AML-193 (cell line): ENCODE results near the gene EN2.

Experiments used
- DNase-seq, 2 experiments: peaks; one replicate each; lab custom pipeline; 2025; lab: John Stamatoyannopoulos, UW

Gene EN2

GRCh38 chr7:155509359-155509724 lies 51.4 kb downstream of the EN2 start:
- DNase-seq: no peak

GRCh38 chr7:155509725-155510551 lies 52.0 kb downstream of the EN2 start:
- DNase-seq: no peak

- DNase-seq: no peak
These were observed 53.2 kb downstream of the EN2 start for GRCh38 chr7:155510975-155511701.

- no peak for DNase-seq
These were observed 53.7 kb downstream of the EN2 start for GRCh38 chr7:155511702-155511996.

GRCh38 chr7:155512246-155512887 lies 54.4 kb downstream of the EN2 start:
- DNase-seq: no peak

- DNase-seq: no peak
These were observed 55.8 kb downstream of the EN2 start for GRCh38 chr7:155513543-155514285.

- DNase-seq: no peak
These were observed 56.4 kb downstream of the EN2 start for GRCh38 chr7:155514296-155514695.
